ENCODE data around the gene HIRA.
"Not testable (repeated sequence)": the region's sequence is repeated elsewhere in the genome, so short reads cannot be mapped to it uniquely, and the experiment has no call there.

Gene HIRA

DNA sequence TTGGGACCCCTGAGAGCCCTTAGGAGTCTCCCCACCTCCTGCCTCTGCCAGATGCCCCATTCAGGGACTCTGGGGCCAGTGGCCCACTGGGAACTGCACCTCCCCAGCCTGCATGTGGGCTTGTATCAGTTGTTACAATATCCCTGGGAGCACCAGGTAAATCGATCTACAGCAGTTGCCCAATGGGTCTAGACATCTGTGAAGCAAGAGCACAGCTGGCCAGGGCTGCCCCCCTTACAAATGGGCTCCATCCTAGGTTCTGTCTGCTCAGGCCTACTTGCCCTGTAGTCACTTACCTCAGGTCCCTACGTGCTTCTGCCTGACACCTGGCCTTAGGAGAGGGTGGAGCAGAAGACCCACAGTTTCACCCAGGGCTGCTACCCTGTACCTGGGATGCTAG lies 62.7 kb downstream of the HIRA start:
- TF ChIP-seq CTCF (IDR thresholded peaks at IDR 0.05; ENCODE audit: low read depth, low read length), result no peak
- H3K4me3 ChIP-seq (replicated peaks in 1 of 2; ENCODE audit: low read depth in 2 of 2, low read length in 2 of 2), result no peak overlapping the region
- no peak for DNase-seq (ENCODE audit: low read depth in 2 of 2)

GRCh38 chr22:19367763-19368367 lies 63.7 kb downstream of the HIRA start:
- no peak for DNase-seq (ENCODE audit: low read depth in 2 of 2)
- no peak overlapping the region for H3K4me3 ChIP-seq (replicated peaks in 1 of 2; ENCODE audit: low read depth in 2 of 2, low read length in 2 of 2)
- no peak for TF ChIP-seq CTCF (IDR thresholded peaks at IDR 0.05; ENCODE audit: low read depth, low read length)

GRCh38 chr22:19363541-19363940 lies 68.0 kb downstream of the HIRA start:
- H3K4me3 ChIP-seq (replicated peaks in 1 of 2; ENCODE audit: low read depth in 2 of 2, low read length in 2 of 2); DNase-seq (ENCODE audit: low read depth in 2 of 2): not testable (repeated sequence)

GRCh38 chr22:19361501-19362103 lies 69.9 kb downstream of the HIRA start:
- no peak for TF ChIP-seq CTCF (IDR thresholded peaks at IDR 0.05; ENCODE audit: low read depth, low read length)
- DNase-seq (ENCODE audit: low read depth in 2 of 2), result no peak
- no peak overlapping the region for H3K4me3 ChIP-seq (replicated peaks in 1 of 2; ENCODE audit: low read depth in 2 of 2, low read length in 2 of 2)

DNA sequence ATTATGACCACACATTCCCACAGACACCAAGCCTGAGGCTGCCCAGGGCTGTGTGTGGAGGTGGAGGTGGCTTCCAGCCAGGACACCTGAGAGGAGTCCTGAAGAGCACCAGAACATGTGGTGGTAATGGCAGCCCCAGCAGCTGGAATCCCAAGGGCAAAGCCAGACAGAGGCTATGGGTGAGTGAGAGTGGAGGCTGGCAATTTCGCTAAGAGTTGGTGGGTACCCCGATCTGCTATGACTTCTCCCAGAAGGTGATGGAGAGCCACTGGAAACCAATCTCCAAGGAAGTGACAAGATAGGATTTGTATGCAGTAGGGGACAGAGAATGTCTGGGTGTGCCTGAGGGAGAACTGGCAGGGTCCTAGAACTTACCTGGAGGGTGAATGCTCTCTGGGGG lies 70.7 kb downstream of the HIRA start:
- no peak for TF ChIP-seq CTCF (IDR thresholded peaks at IDR 0.05; ENCODE audit: low read depth, low read length)
- no peak overlapping the region for H3K4me3 ChIP-seq (replicated peaks in 1 of 2; ENCODE audit: low read depth in 2 of 2, low read length in 2 of 2)
- DNase-seq (ENCODE audit: low read depth in 2 of 2), result no peak

DNA sequence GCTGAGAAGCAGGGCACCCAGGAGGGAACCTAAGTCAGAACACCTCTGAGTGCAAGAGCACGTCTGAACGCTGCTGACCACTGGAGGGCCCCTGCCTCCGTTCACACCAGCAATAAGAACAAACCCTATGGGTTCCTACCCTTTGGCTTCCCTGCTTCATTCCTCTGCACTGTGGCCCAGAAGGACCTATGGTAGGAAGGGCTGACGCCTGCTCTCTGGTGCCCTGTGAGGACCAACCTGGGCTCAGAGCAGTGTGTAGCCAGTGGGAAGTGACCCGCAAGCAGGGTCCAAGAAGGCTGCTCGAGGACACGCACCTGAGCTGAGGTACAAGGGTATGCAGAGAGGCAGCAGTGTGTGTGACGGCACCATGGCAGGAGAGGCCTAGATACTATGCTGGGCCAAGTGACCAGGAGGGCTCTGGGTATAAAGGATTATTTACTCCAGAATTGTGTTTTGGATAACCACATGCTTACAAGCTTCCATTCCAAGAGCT lies 71.2 kb downstream of the HIRA start:
- no peak for DNase-seq (ENCODE audit: low read depth in 2 of 2)
- no peak for TF ChIP-seq CTCF (IDR thresholded peaks at IDR 0.05; ENCODE audit: low read depth, low read length)

DNA sequence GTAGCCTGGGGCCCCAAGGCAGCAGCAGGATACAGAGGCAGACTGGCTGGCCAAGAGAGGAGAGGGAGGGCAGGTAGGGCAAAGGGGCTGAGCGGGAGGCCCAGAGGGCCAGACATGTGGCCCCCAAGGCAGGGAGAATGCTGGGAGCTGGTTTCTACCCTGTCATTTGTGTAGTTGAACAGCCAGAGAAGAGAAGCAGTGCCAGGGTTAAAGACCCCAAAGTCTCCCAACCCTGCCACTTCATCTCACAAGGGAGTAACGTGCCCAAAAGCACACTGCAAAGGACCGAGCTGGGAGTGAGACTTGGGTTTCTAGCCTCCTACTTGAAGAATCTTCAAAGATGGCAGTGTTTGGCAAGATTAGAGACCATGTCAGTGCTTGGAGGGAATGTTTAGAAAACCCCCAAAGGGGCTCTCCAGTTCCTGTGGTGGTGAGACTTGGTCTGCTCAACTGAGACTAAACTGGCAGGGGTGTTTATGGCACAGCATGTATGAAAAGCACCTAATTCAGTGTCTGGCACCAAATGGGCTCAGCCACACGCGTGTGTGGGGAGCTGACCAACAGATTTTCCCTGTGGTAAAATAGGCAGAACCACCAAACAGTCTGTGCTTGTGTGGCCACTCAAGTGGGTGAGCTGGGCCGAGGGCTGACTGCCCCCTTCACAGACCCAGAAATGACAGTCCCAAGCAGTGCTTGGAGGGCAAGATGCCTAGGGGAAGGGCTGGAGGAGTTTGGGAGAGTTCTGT lies 71.8 kb downstream of the HIRA start:
- H3K4me3 ChIP-seq (replicated peaks in 1 of 2; ENCODE audit: low read depth in 2 of 2, low read length in 2 of 2), result no peak overlapping the region
- DNase-seq (ENCODE audit: low read depth in 2 of 2), result no peak
- TF ChIP-seq CTCF (IDR thresholded peaks at IDR 0.05; ENCODE audit: low read depth, low read length), result no peak

More for the DNA sequence above, 71.2 kb downstream of the HIRA start:
- no peak overlapping the region for H3K4me3 ChIP-seq (replicated peaks in 1 of 2; ENCODE audit: low read depth in 2 of 2, low read length in 2 of 2)
